ENCODE results near the gene PRKAG2. TPM values are rescaled to one million over a fixed set of nuclear protein-coding genes. Genes with fewer than 3 reads are reported as not detected.

Gene PRKAG2
- total and polyA plus RNA-seq, 2 of the 8 experiments (the other 6 are each of a cell fraction or from before 2014, with no cell fraction given), result 7.5 to 18.1 TPM

DNA sequence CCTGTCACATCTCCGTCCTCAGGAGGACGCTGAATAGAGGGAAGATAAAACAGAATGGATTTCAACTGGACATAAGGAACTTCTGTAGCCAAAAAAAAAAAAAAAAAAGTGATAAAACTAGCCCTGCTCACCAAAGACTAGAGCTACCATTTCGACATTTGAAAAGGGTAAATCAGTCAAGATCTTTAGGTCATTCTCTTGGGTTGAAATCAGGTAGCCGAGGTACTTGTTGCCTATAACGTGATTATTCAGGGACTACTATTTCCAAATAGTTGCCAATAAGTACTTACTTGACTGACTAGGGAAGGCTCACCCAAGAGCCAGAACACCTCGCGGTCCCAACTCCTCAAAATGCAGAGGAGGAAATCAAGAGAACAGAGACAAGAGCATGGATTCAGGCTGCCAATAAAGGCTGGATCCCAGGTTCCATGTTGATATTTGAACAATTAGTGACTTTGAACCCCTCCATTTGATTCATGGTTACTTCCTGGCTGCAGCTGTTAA is 359.3 kb downstream of the PRKAG2 start:
- CTCF ChIA-PET (ENCODE audit: partially characterized antibody), result interaction anchor here (0.6 to 1.2 kb wide), 4 partner anchors 9 to 258 kb away, joined by 3 to 6 read pairs (median 4); no protein-coding TSS in a partner anchor
- no peak overlapping the region for H3K27ac ChIP-seq (ENCODE audit: low read depth, low read length)

More for the DNA sequence above, 359.3 kb downstream of the PRKAG2 start:
- peaks cover 43 to 64% of the 10 kb centered on the region in 2 experiments for H3K79me2 ChIP-seq (ENCODE audit: control insufficient read depth in 1 of 2, insufficient read depth in 2 of 2, low read length in 2 of 2)
- H2BK5ac ChIP-seq (ENCODE audit: low read depth, low read length), result no peak overlapping the region; the same call in 1 of the 2 replicates
- no peak overlapping the region for H3K14ac ChIP-seq (ENCODE audit: insufficient read length)
- H2AK5ac ChIP-seq (ENCODE audit: low read depth, low read length), result no peak overlapping the region
- H3K23ac ChIP-seq (ENCODE audit: insufficient read length), result no peak overlapping the region
- no peak overlapping the region for H2BK120ac ChIP-seq (replicated peaks; ENCODE audit: low read depth, low read length)
- H3K4me3 ChIP-seq (ENCODE audit: extremely low read depth in 1 of 4, insufficient read depth in 2 of 4, low read depth in 3 of 4, low read length in 4 of 4), result peak overlapping the region; percentile 96 to 98 (median 97)
- peaks cover 11% of the 10 kb centered on the region for H3K23me2 ChIP-seq (ENCODE audit: low read depth, low read length)
- peaks cover 0 to 5% (median 4%) of the 10 kb centered on the region in 4 experiments; a peak in 2 of 7 replicates for H3K27me3 ChIP-seq (replicated peaks in 1 of 4; ENCODE audit: control insufficient read depth in 3 of 4, extremely low read depth in 1 of 4, insufficient read depth in 3 of 4, low read length in 3 of 4)
- peaks cover 24 to 30% of the 10 kb centered on the region in 2 experiments for H4K20me1 ChIP-seq (replicated peaks in 1 of 2; ENCODE audit: control insufficient read depth in 1 of 2, insufficient read depth in 2 of 2, low read length in 2 of 2)
- 64% methylated on average over 7 of the region's 7 CpGs; no CpG with 5 or more reads in 1 of the 2 experiments for WGBS, 2 experiments (ENCODE audit: extremely low coverage in 1 of 2, insufficient coverage in 1 of 2, insufficient read length in 1 of 2, insufficient replicate concordance in 2 of 2, low coverage in 1 of 2, low lambda C conversion rate in 2 of 2, missing lambda C conversion rate in 1 of 2)
- no peak for TF ChIP-seq CHD2 (IDR thresholded peaks at IDR 0.05; ENCODE audit: low read length)
- TF ChIP-seq FOSL1 (IDR thresholded peaks at IDR 0.05; ENCODE audit: insufficient read depth, low read depth, low read length), result no peak
- TF ChIP-seq SIRT6 (IDR thresholded peaks at IDR 0.05; ENCODE audit: low read length), result no peak
- TF ChIP-seq BCL11A (IDR thresholded peaks at IDR 0.05; ENCODE audit: low read depth in 2 of 2, low read length in 2 of 2), result no peak
- TF ChIP-seq POLR2A (IDR thresholded peaks at IDR 0.05; ENCODE audit: control extremely low read depth in 1 of 2, low read depth in 2 of 2, low read length in 2 of 2), result no peak; a peak in 1 of 3 replicates
- no peak for TF ChIP-seq PHF8 (conservative IDR thresholded peaks at IDR 0.05; ENCODE audit: low read depth, low read length)
- no peak for TF ChIP-seq TEAD4 (IDR thresholded peaks at IDR 0.05; ENCODE audit: low read depth, low read length)
- TF ChIP-seq CBX5 (IDR thresholded peaks at IDR 0.05; ENCODE audit: low read depth, low read length), result no peak
- TF ChIP-seq, protein P1, sequence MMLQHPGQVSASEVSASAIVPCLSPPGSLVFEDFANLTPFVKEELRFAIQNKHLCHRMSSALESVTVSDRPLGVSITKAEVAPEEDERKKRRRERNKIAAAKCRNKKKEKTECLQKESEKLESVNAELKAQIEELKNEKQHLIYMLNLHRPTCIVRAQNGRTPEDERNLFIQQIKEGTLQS (IDR thresholded peaks at IDR 0.05; ENCODE audit: insufficient read depth, low read depth, low read length), result no peak
- no peak for TF ChIP-seq HDAC2 (IDR thresholded peaks at IDR 0.05; ENCODE audit: borderline replicate concordance in 1 of 2, low read depth in 2 of 2, low read length in 2 of 2)
- no peak for TF ChIP-seq CHD1 (IDR thresholded peaks at IDR 0.05; ENCODE audit: low read depth, low read length)
- TF ChIP-seq POU5F1 (IDR thresholded peaks at IDR 0.05; ENCODE audit: low read depth, low read length), result no peak
- TF ChIP-seq ASH2L (IDR thresholded peaks at IDR 0.05; ENCODE audit: low read length), result no peak
- TF ChIP-seq BACH1 (IDR thresholded peaks at IDR 0.05; ENCODE audit: low read length), result no peak
- DNase-seq (ENCODE audit: low read depth in 1 of 2, low spot score in 2 of 2) (no peak), FAIRE-seq (no peak)
- peaks cover 5% of the 10 kb centered on the region for H3K79me1 ChIP-seq (ENCODE audit: low read depth, low read length)
- H4K91ac ChIP-seq (replicated peaks; ENCODE audit: insufficient read length, low read length), result no peak overlapping the region
- no peak overlapping the region for H4K5ac ChIP-seq (ENCODE audit: insufficient read length, low read depth, low read length)
- no peak overlapping the region for H4K8ac ChIP-seq (ENCODE audit: extremely low read depth, insufficient read depth, low read length)
- H2AFZ ChIP-seq (ENCODE audit: low read length), result no peak overlapping the region
- peak overlapping the region; percentile 91 to 92 for H3K4me2 ChIP-seq (ENCODE audit: insufficient read depth in 1 of 2, low read depth in 2 of 2, low read length in 2 of 2)
- POLR2A ChIA-PET (ENCODE audit: partially characterized antibody), result interaction anchor here (0.8 to 6.3 kb wide), 6 partner anchors 12 to 112 kb away, joined by 3 to 42 read pairs (median 5); no protein-coding TSS in a partner anchor
- no peak overlapping the region for H2BK20ac ChIP-seq (ENCODE audit: low read length)
- no peak overlapping the region for H3K56ac ChIP-seq (replicated peaks; ENCODE audit: insufficient read length, low read depth, low read length)
- no peak overlapping the region for H3K18ac ChIP-seq (ENCODE audit: extremely low read depth, low read length)
- peaks cover 2 to 14% (median 6%) of the 10 kb centered on the region in 4 experiments; a peak in 4 of 7 replicates for H3K4me1 ChIP-seq (replicated peaks in 1 of 4; ENCODE audit: control insufficient read depth in 3 of 4, insufficient read depth in 4 of 4, low read length in 3 of 4)
- H3K9me3 ChIP-seq (ENCODE audit: insufficient read depth in 2 of 2, low read depth in 1 of 2, low read length in 1 of 2), result peaks cover 0 to 2% of the 10 kb centered on the region in 2 experiments; a peak in 1 of 4 replicates
- no peak overlapping the region for H2BK12ac ChIP-seq (ENCODE audit: low read depth, low read length)
- no peak overlapping the region for H2BK15ac ChIP-seq (ENCODE audit: low read length)
- no peaks in the 10 kb centered on the region for H3K36me3 ChIP-seq (ENCODE audit: control insufficient read depth in 2 of 4, insufficient read depth in 4 of 4, low read length in 3 of 4)
- H3K4ac ChIP-seq (replicated peaks; ENCODE audit: insufficient read length, low read depth, low read length), result no peak overlapping the region
- H3K9ac ChIP-seq (replicated peaks in 1 of 4; ENCODE audit: extremely low read depth in 1 of 4, low read depth in 3 of 4, low read length in 3 of 4), result peak overlapping the region in 3 of 4 experiments; percentile 86 to 97 (median 93); a peak in 4 of 7 replicates

Data from H1 (cell line).